Measurements from ENCODE around the gene SOX30.

Gene SOX30

GRCh38 chr5:157672976-157673375 is 20.7 kb upstream of the SOX30 start:
- H3K27me3 ChIP-seq (replicated peaks), result no peaks in the 10 kb centered on the region
- in situ Hi-C loops (cut with HindIII; ENCODE audit: low pct_ligation_motif_present, low sequenced_read_pairs), result no loop called here
- no peak for TF ChIP-seq CTCF (IDR thresholded peaks at IDR 0.05; ENCODE audit: low read depth, low read length, missing control alignments)
- no peak overlapping the region for H3K27ac ChIP-seq
- H3K4me3 ChIP-seq (ENCODE audit: low read depth, low read length), result no peak overlapping the region
- DNase-seq, result no peak
- H3K36me3 ChIP-seq (replicated peaks), result no peaks in the 10 kb centered on the region

DNA sequence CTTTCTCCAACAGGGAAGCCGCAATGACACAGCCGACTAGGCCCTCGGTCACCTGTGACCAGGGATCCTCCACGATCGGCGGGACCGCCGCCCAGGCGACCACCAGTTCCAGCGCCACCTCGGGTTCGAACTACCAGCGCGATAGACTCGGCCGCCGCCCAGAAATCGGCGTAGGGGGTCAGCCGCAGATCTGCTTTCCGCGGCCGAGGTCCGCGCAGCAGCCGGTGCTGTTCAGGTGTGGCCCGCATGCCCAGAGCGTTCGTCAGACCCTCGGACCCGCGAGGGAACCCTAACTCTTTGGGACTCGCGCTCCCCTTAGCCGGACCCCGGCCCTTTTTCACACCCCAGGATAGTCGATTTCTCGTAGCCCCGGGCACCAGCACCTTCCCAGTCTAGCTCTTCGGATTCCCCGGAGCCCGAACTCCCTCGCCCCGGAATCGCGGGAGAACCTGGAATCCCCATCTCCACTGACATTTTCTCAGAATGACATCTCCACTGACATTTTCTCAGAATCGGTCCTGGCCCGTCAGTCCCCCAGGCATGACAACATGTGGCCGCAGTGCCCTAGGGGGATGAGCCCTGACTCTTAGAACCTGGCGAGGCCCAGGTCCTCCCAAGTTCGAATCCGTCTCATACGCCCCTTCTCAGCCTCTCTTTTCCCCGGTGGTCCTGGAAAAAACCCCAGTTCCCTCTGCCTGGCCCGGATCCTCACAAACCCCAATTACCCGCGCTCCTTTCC is 19.5 kb upstream of the SOX30 start:
- DNase-seq, result no peak
- in situ Hi-C loops (cut with HindIII; ENCODE audit: low pct_ligation_motif_present, low sequenced_read_pairs), result no loop called here
- Histone ChIP-seq H3K27me3 (replicated peaks) (no peaks in the 10 kb centered on the region), H3K4me3 (ENCODE audit: low read depth, low read length) (peak overlapping the region; percentile 80), H3K36me3 (replicated peaks) (no peaks in the 10 kb centered on the region), H3K27ac (no peak overlapping the region)
- no peak for TF ChIP-seq CTCF (IDR thresholded peaks at IDR 0.05; ENCODE audit: low read depth, low read length, missing control alignments)

DNA sequence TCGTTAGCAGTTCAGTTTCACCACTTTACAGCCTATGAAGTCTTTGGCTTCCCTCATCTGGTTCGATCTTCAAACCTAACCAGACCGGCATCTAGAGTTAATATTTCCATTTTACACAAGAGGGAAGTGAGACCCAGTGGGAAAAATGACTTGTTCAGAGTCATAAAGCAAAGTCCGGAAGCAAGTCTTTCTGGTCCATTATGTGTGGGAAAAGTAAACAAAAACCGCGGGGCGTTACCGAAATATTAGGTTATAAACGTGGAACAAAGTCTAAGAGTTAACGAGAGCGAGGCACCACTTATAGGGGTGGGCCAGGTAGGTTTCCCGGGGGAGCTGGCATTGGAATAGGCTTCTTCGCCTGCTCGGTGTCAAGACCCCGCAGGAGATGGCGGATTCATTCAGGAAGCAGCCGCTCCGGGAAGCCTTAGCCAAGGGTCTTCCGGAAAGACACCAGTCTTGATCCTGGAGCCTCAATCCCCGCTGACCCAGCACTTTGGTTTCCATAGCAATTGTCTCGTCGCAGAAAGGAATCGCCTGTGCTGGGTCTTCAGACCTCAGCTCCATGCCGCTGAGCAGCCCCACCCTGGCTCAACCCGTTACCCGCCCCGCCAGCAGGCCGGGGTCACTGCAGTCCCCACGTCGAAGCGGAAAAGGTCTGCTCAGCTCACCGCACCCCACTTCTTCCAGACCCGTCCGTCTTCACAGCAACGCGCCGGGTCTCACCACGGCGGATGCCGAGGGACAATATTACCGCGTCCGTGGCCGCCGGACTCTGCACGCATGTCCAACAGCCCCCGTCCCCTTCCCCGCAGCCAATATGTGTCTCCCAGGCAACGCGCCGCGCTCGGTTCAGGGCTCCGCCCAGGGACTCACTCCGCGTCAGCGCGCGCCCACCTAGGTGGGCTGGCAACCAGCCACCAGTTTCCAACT is 18.7 kb upstream of the SOX30 start, which contains the start of gene C5orf52:
C5orf52 (plus strand) TSS at position 872 of the 930 bp plus-strand sequence. CDS start 82 bp downstream, outside the sequence.
- Histone ChIP-seq H3K27me3 (replicated peaks) (no peaks in the 10 kb centered on the region), H3K4me3 (ENCODE audit: low read depth, low read length) (peak within 1 kb of the TSS; percentile 80)

DNA sequence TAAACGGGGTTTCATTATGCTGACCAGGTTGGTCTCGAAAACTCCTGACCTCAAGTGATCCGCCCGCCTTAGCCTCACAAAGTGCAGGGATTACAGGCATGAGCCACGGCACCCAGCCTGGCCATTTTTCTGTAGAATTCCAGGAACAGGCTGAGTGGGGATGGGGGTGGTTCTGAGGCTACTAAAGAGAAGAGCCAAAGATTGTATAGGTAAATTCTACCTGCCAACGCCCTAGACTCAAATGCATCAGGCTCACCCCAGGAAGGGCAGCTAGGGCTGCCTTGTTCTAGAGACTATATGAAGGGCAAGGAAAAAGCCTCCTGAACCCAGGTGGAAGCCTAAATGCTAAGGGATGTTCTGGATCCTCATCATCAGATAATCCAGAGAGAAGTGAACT is 17.5 kb upstream of the SOX30 start:
- Histone ChIP-seq H3K27ac (no peak overlapping the region), H3K27me3 (replicated peaks) (no peaks in the 10 kb centered on the region), H3K4me3 (ENCODE audit: low read depth, low read length) (no peak overlapping the region), H3K36me3 (replicated peaks) (no peaks in the 10 kb centered on the region)
- no peak for DNase-seq
- TF ChIP-seq CTCF (IDR thresholded peaks at IDR 0.05; ENCODE audit: low read depth, low read length, missing control alignments), result no peak
- in situ Hi-C loops (cut with HindIII; ENCODE audit: low pct_ligation_motif_present, low sequenced_read_pairs), result no loop called here

More for the DNA sequence above, 18.7 kb upstream of the SOX30 start, which contains the start of gene C5orf52:
- no peak within 1 kb of the TSS for H3K27ac ChIP-seq
- DNase-seq, result peak; percentile 18
- in situ Hi-C loops (cut with HindIII; ENCODE audit: low pct_ligation_motif_present, low sequenced_read_pairs), result no loop called here
- no peak for TF ChIP-seq CTCF (IDR thresholded peaks at IDR 0.05; ENCODE audit: low read depth, low read length, missing control alignments)
- no peaks in the 10 kb centered on the region for H3K36me3 ChIP-seq (replicated peaks)

GRCh38 chr5:157668356-157668755 is 16.1 kb upstream of the SOX30 start:
- DNase-seq, result no peak
- Histone ChIP-seq H3K27ac (no peak overlapping the region), H3K27me3 (replicated peaks) (no peaks in the 10 kb centered on the region), H3K4me3 (ENCODE audit: low read depth, low read length) (no peak overlapping the region), H3K36me3 (replicated peaks) (no peaks in the 10 kb centered on the region)
- in situ Hi-C loops (cut with HindIII; ENCODE audit: low pct_ligation_motif_present, low sequenced_read_pairs), result no loop called here
- no peak for TF ChIP-seq CTCF (IDR thresholded peaks at IDR 0.05; ENCODE audit: low read depth, low read length, missing control alignments)
